Stimulated activated CD4-positive, alpha-beta T cell treated with anti-CD3 and anti-CD28 coated beads, Interleukin-15, amount 100 ng/mL, for 48 hours (primary cell): ENCODE results near the gene PEX14.

Experiments
- DNase-seq, 2 donors: peaks; one replicate each; pipeline ENCODE4 v3.0.0-alpha.2; 2020; ENCODE audit warnings: low read depth in 2 of 2

PEX14 gene

GRCh38 chr1:10662824-10663677 is 188.3 kb downstream of the PEX14 start:
- DNase-seq = no peak

DNA sequence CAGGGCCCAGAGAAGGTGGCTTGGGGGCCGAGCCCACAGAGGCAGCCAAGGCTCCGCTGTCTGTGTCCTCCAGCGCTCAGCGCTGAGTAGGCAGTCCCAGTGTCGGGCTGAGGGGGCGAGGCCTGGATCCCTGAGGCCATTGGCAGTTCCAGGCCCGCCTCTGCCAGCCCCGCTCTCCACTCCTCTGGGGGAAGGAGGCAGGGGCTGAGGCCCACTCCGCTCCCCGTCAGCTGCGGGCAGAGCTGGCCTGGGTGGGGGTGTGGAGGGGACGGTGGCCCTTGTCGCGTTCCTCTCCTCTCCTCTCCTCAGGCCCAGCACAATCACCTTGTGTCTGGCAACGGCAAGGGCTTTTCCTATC is 188.9 kb downstream of the PEX14 start:
- DNase-seq = no peak

DNA sequence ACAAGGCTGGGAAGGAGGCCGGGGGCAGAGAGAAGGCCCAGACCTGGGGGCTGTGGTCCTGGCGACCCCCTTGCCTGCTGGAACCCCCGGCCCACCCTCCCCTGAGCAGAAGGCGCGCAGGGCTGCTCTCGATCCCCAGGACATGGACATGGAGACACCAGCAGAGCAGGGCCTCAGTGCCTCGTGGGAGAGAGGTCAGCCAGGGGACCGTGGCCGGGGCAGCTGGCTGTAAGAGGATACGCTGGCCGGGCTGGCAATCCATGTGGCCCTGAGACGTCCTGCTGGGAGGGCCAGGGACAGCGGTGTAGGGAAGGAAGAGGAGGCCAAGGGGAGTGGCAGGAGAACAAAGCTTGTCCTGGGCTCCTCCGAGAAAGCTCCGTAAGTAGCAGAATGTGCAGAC is 189.5 kb downstream of the PEX14 start:
- DNase-seq = no peak

GRCh38 chr1:10665226-10665625 is 190.5 kb downstream of the PEX14 start:
- no peak for DNase-seq

DNA sequence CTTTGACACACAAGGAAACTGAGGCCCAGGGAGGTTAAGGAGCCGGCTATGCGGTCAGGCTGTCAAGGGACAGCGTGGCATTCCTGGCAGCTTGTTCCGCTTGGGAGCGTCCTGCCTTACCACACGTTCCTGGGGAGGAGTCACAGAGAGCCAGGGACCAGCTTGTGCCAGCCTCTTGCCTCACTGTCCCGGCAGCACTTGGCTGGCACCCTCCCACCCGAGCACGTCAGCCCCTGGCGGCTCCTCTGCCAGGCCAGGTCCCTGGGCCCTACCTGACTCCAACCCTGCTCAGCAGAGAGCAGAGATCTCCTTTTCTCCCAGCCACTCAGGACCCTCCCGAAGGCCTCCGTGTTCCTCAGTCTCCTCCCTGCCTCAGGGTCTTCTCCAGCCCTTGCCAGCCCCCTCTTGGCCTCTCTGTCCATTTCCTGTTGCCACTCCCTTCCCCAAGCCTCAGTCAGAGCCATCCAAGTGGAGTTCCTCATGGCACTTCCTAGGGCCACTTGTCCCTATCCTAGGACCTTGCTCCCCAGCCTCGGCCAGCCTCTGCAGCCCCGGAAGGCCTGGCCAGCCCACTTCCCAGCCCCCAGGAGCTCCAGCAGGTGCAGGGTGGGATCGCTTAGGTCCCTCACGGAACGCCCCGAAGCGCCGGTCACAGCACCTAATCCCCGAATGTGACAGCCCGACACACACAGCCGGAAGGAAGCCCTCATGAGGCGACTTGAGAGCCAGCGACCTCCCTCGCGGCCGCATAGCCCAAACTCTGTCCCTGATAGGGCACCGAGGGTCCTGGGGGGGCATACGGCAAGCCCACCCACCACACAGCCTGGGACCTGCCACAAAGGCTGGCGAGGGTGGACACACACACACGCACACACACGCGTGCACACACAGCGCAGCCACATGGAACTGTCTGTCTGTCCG is 191.4 kb downstream of the PEX14 start:
- no peak for DNase-seq

DNA sequence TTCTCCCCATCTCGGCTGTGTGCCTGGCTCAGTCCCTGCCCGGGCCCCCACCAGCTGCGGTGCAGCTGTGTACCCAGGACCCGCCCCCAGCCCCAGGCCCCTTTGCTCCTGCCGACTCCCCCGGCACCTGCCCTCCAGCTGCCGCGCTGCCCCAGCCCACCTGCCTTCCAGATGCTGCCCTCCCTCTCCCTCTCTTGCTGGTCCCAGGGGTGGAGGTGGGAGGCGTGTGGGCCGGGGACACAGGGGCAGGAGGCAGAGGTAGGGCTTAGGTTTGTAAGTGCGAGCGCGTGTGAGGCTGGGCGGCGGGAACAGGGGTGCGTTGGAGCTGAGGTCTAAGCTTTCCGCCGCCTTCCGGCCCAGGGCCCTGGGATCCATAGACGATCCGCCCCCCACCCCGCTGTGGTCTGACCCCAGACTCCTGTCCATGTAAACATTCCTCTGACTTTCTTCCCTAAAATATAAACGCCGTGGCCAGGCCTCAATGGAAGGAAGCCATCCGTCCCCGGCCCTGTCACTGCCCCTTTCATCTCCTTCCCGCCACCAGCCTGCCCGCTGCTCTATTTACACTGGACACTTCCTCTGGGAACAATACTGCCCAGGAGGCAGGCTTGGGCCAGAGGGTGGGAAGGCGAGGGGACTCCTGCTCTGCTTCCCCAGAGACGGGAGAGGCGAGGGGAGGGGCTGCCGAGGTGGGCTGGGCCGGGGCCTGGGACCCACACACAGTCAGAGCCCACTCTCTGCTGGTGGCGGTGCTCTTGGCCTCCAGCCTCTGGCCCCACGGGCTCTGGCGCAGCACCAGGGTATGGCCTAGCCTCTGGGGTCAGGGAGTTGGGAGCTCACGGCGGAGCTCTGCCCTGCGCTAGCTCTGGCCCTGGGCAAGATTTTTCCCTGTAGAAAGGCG is 193.4 kb downstream of the PEX14 start:
- DNase-seq = no peak

DNA sequence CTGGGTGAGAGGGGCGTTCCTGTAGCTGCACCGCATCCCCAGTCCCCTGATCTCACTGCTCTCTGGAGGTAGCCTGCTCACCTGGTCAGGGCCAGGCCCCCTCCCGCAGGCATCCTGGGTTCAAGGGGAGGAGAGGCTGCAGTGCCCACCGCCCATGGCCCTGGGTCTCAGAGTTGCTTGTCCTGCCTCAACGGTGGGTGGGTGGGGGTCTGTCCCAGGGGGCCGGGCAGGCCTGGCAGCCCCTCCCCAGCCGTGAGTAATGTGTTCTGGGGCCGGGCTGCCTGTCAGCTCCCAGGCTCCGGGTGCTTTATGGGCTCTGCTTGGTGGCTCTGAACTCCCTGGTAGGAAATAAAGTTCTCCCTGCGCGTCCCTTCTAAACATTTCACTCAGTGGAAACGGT is 194.8 kb downstream of the PEX14 start:
- DNase-seq = no peak

GRCh38 chr1:10670190-10670589 is 195.4 kb downstream of the PEX14 start:
- no peak for DNase-seq

- DNase-seq = no peak
Measured at GRCh38 chr1:10671090-10671489, 196.3 kb downstream of the PEX14 start.

- no peak for DNase-seq
Measured at GRCh38 chr1:10671622-10672342, 197.0 kb downstream of the PEX14 start.

DNA sequence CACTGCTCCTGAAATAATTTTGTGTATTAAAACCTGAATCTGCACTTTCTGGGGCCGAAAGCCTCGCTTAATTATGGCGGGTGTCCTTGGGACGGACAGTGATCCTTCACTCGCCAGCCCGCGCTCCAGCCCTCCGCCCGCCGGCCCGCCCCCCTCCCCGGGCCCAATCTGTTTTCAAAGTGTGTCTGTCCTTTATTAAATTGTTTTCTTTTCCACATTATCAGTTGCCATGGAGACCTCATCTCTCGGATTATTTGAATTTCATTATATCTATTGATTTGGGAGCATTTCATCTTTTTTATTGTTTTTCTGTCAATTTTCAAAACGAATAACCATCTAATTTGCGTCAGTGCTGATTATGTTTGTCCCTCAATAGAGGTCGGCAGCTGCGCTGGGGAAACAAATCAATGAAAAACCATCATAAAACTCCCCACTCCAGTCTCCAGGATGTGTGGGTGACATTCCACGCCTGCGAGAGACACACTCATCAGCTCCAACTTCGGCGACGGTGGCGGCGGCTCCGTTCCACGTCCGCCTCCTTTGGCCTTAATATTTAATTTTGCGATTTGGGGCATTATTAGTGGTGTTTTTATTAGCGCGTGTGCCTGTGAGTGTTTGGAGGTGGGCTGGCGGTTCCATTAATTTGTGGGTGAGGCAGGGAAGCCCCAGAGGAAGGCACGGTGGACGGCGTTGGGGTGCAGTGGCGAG is 197.7 kb downstream of the PEX14 start:
- DNase-seq = no peak

- DNase-seq = no peak
Measured at GRCh38 chr1:10673109-10673711, 198.5 kb downstream of the PEX14 start.

GRCh38 chr1:10674222-10674621 is 199.5 kb downstream of the PEX14 start:
- DNase-seq = no peak

- DNase-seq = no peak
Measured at GRCh38 chr1:10674700-10675609, 200.2 kb downstream of the PEX14 start.

GRCh38 chr1:10675813-10676212 is 201.1 kb downstream of the PEX14 start:
- DNase-seq = no peak

DNA sequence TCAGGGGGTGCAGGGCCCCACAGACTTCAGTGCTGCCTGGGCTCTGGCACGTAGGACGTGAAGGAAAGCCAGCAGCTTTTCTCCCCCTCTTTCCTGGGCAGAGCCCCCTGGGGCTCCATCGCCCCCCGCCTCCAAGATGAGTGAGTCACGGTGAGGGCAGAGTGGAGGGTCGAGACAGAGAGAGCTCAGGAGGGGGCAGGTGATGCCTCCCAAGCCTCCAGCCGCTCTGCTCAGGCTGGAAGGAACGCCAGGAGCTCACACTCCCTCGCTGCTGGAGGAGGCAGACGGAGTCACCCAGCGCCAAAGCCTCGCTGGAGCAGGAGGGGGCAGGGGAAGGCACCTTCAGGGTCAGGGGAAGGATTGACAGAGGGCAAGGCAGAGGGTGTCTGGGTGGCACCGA is 202.2 kb downstream of the PEX14 start:
- DNase-seq = no peak

DNA sequence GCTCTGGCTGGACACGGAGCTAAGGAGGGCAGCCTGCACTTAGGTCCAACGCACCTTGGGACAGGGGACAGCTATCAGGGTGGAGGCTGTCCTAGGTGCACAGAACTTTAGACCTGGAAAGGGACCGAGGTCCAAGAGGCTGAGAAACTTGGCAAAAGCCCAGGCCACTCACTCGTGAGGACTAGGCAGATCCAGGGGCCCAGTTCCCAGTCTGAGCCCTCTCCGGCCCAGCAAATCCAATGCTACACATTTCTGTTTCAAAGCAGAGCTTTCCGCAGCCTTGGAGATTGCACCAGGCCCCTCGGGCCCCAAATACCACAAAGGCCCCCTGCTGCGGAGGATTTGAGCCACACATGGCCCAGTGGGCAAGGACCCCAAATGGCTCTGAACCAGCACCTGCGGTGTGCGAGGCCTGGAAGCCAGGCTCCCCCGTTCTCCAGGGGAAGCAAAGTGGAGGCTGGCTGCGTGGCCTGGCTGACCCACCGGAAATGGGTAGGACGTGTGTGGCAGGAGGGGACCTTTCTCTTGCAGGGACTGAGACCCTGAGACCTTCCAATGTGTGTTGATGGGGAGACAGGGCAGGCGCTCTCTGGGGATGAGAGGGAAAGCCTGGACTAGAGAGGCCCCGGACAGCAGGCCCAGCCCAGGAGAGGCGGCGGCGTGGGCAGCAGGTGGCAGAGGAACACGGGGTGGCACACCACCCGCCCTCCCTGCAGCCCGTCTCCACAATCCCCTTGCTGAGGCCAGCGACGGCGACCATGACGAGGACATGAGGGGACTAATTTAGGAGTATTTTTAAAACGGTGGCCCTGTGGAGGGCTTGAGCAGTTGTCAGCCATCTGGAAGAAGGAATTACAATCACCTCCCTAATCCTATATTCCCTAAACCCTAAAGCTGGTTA is 203.0 kb downstream of the PEX14 start:
- DNase-seq = no peak

DNA sequence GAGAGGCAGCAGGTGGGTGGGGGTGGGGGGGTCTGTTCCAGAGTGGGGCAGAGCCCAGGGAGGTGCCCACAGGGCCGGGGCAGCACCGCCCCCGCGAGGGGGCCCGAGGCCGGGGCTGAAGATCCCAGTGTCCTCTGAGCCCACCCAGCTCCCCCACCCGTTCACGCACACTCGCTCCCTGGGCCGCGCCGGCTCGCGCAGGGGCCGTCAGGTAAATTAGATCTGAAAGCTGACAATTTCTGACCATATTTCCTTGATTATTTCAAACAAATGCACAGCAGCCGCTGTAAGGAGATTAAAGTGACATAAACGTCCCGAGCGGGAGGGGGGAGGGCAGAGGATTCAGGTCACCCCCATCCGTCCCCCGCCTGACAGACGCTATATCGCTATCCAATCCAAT is 203.7 kb downstream of the PEX14 start:
- DNase-seq = no peak
